WTC11 (cell line): ENCODE results near the gene CAPN2. TPM values are rescaled to one million over a fixed set of nuclear protein-coding genes. Genes with fewer than 3 reads are reported as not detected.

ENCODE experiments used
- ATAC-seq: fragments of 200-7000 bp; cut with Tn5 transposase; 2 replicates; pipeline ENCODE4 v1.10.0; 2021; ENCODE audit warnings: mild to moderate bottlenecking, moderate library complexity
- CTCF ChIA-PET: fragments of 300-600 bp; sonication (Branson Sonifier 250); formaldehyde crosslinking; loops from one replicate; lab custom pipeline; 2021; ENCODE audit warnings: antibody characterized with exemption; lab: Charles Lee
- POLR2A ChIA-PET: fragments of 350-600 bp; sonication (Branson Sonifier 250); formaldehyde crosslinking; loops from one replicate; lab custom pipeline; 2021; ENCODE audit warnings: antibody characterized with exemption; lab: Charles Lee
- DNase-seq: peaks from one replicate; pipeline ENCODE4 v3.0.0; 2021; ENCODE audit warnings: low spot score
- H3K27ac Mint-ChIP-seq: 2 replicates; pipeline ENCODE4 v1.8.0; 2021; ENCODE audit warnings: mixed read lengths
- H3K27me3 Mint-ChIP-seq: 2 replicates; pipeline ENCODE4 v1.8.0; 2021; ENCODE audit warnings: low read depth, mild to moderate bottlenecking, moderate library complexity, mixed read lengths
- H3K36me3 Mint-ChIP-seq: 2 replicates; pipeline ENCODE4 v1.8.0; 2021; ENCODE audit warnings: mixed read lengths
- H3K4me1 Mint-ChIP-seq: 2 replicates; pipeline ENCODE4 v1.8.0; 2022; ENCODE audit warnings: mixed read lengths
- H3K4me3 Mint-ChIP-seq: 2 replicates; pipeline ENCODE4 v1.8.0; 2021; ENCODE audit warnings: mild to moderate bottlenecking, moderate library complexity, mixed read lengths
- H3K9me3 Mint-ChIP-seq: 2 replicates; pipeline ENCODE4 v1.8.0; 2021; ENCODE audit warnings: mixed read lengths
- ETV6 ChIP-seq: sonication (generic); formaldehyde crosslinking; IDR thresholded peaks from 2 replicates; pipeline ENCODE4 v1.8.1; 2022; ENCODE audit warnings: mild to moderate bottlenecking, missing genetic modification reagents
- HMGXB4 ChIP-seq: sonication (generic); formaldehyde crosslinking; IDR thresholded peaks from 2 replicates; pipeline ENCODE4 v1.8.1; 2023; ENCODE audit warnings: mild to moderate bottlenecking, moderate library complexity, missing genetic modification reagents
- MAX ChIP-seq: sonication (generic); formaldehyde crosslinking; IDR thresholded peaks from 2 replicates; pipeline ENCODE4 v1.8.0; 2022; ENCODE audit warnings: mild to moderate bottlenecking, missing genetic modification reagents
- SMAD4 ChIP-seq: sonication (generic); formaldehyde crosslinking; IDR thresholded peaks from 2 replicates; pipeline ENCODE4 v1.8.0; 2022; ENCODE audit warnings: mild to moderate bottlenecking, missing genetic modification reagents
- USF1 ChIP-seq: sonication (generic); formaldehyde crosslinking; IDR thresholded peaks from 2 replicates; pipeline ENCODE4 v1.8.0; 2022; ENCODE audit warnings: mild to moderate bottlenecking, missing genetic modification reagents
- USF2 ChIP-seq: sonication (generic); formaldehyde crosslinking; IDR thresholded peaks from 2 replicates; pipeline ENCODE4 v1.8.1; 2023; ENCODE audit warnings: mild to moderate bottlenecking, missing genetic modification reagents, moderate library complexity
- ZNF121 ChIP-seq: sonication (generic); formaldehyde crosslinking; IDR thresholded peaks from 2 replicates; pipeline ENCODE4 v1.8.0; 2023; ENCODE audit warnings: missing genetic modification reagents
- ZNF281 ChIP-seq: sonication (generic); formaldehyde crosslinking; IDR thresholded peaks from 2 replicates; pipeline ENCODE4 v1.8.0; 2023; ENCODE audit warnings: mild to moderate bottlenecking, missing genetic modification reagents
- total RNA-seq: library from RNA; stranded (reverse); gene quantifications from 3 replicates; pipeline ENCODE4 v1.2.3, GENCODE V29; 2021

The CAPN2 gene
- total RNA-seq, 1 experiment from 2014 or later: 21.3 TPM

- TF ChIP-seq ZNF281 (CRISPR knock-in tag): no peak
- TF ChIP-seq, all 79 proteins: peak for 0
These were observed 13.2 kb downstream of the CAPN2 start (continued) for GRCh38 chr1:223725578-223725977.

GRCh38 chr1:223726380-223727001 is 14.2 kb downstream of the CAPN2 start:
- H3K4me1 Mint-ChIP-seq: peaks cover 45% of the 10 kb centered on the region
- TF ChIP-seq USF2 (CRISPR knock-in tag): peak; percentile 64
- TF ChIP-seq USF1 (CRISPR knock-in tag): peak; percentile 71
- peak; percentile 68; the same call in 1 of the 2 replicates for TF ChIP-seq MAX (CRISPR knock-in tag)
- no peak for TF ChIP-seq ZNF281 (CRISPR knock-in tag)
- POLR2A ChIA-PET: no interaction called here
- ATAC-seq (peak; percentile 91), DNase-seq (peak; percentile 59)
- H3K36me3 Mint-ChIP-seq: peaks cover 9% of the 10 kb centered on the region; the same call in 1 of the 2 replicates
- peaks cover 93% of the 10 kb centered on the region for H3K27me3 Mint-ChIP-seq
- CTCF ChIA-PET: interaction anchor here (1.1 to 1.6 kb wide), 6 partner anchors 14 to 170 kb away, joined by 3 to 6 read pairs (median 4); partner anchors contain the start of gene CAPN2
- peak overlapping the region; percentile 11 for H3K4me3 Mint-ChIP-seq
- no peaks in the 10 kb centered on the region for H3K9me3 Mint-ChIP-seq
- H3K27ac Mint-ChIP-seq: peak overlapping the region; percentile 75

- no peaks in the 10 kb centered on the region for H3K9me3 Mint-ChIP-seq
- CTCF ChIA-PET: interaction anchor here (0.9 to 1.6 kb wide), 4 partner anchors 9 to 57 kb away, joined by 3 to 6 read pairs (median 4); no protein-coding TSS in a partner anchor
These were observed 15.2 kb downstream of the CAPN2 start for GRCh38 chr1:223727541-223727940.

More at GRCh38 chr1:223727541-223727940, 15.2 kb downstream of the CAPN2 start:
- peaks cover 54% of the 10 kb centered on the region for H3K4me1 Mint-ChIP-seq
- no peak overlapping the region for H3K27ac Mint-ChIP-seq
- ATAC-seq (no peak), DNase-seq (no peak)
- H3K36me3 Mint-ChIP-seq: peaks cover 9% of the 10 kb centered on the region; the same call in 1 of the 2 replicates
- TF ChIP-seq ZNF121 (CRISPR knock-in tag): no peak
- TF ChIP-seq HMGXB4 (CRISPR knock-in tag): no peak
- no peak for TF ChIP-seq ETV6 (CRISPR knock-in tag)
- no peak for TF ChIP-seq SMAD4 (CRISPR knock-in tag)
- H3K27me3 Mint-ChIP-seq: peaks cover 98% of the 10 kb centered on the region
- no peak overlapping the region for H3K4me3 Mint-ChIP-seq
- POLR2A ChIA-PET: no interaction called here
